Left hindlimb (tissue), 1 donor: ENCODE results near the gene SLC36A1.

ENCODE experiments used
- DNase-seq: peaks from one replicate; pipeline ENCODE4 v3.0.0-alpha.2; 2018

The SLC36A1 gene

DNA sequence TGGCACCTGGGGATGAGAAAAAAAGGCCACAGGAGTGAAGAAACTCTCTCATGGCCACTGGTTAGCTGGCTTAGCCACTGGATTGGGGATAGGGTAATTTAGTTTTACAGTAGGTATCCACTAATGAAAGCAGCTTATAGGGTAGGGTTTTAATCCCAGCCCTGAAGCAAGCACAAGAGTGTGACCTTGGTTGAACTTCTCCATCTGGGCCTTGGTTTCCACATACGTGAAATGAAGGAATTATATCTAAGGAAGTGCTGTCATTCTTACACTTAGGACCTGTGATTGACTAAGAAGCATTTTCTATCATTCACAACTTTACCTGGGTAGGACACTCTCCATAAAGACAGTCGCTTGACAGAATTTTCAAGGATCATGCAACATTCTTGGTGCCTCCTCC lies 94.2 kb downstream of the SLC36A1 start:
- DNase-seq: no peak
